ENCODE results near the gene PPM1J.

DNA sequence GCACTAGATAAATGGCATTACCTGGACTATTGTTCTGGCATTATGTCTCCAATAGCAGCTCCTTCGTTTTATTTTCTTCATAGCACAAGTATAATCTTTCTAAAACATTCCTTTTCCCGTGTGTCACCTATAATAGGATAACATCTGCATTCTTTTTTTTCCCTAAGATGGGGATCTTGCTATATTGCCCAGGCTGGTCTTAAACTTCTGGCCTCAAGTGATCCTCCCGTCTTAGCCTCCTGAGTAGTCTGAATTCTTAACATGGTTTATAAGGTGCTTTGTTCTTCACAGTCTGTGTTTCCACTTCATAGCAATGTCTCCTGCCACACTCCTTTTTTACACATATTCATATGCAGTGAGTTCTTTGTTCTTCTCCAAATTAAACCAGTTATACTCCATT lies 49.3 kb downstream of the PPM1J start:
- TF ChIP-seq ETV5 (CRISPR knock-in tag; IDR thresholded peaks at IDR 0.05; ENCODE audit: low read depth) (no peak), MYC (IDR thresholded peaks at IDR 0.05; ENCODE audit: low read depth, low read length) (no peak), MYC (CRISPR knock-in tag; IDR thresholded peaks at IDR 0.05; ENCODE audit: borderline replicate concordance, low read depth) (no peak), PURB (CRISPR knock-in tag; IDR thresholded peaks at IDR 0.05; ENCODE audit: low read depth) (no peak)
- TF ChIP-seq, protein P1, sequence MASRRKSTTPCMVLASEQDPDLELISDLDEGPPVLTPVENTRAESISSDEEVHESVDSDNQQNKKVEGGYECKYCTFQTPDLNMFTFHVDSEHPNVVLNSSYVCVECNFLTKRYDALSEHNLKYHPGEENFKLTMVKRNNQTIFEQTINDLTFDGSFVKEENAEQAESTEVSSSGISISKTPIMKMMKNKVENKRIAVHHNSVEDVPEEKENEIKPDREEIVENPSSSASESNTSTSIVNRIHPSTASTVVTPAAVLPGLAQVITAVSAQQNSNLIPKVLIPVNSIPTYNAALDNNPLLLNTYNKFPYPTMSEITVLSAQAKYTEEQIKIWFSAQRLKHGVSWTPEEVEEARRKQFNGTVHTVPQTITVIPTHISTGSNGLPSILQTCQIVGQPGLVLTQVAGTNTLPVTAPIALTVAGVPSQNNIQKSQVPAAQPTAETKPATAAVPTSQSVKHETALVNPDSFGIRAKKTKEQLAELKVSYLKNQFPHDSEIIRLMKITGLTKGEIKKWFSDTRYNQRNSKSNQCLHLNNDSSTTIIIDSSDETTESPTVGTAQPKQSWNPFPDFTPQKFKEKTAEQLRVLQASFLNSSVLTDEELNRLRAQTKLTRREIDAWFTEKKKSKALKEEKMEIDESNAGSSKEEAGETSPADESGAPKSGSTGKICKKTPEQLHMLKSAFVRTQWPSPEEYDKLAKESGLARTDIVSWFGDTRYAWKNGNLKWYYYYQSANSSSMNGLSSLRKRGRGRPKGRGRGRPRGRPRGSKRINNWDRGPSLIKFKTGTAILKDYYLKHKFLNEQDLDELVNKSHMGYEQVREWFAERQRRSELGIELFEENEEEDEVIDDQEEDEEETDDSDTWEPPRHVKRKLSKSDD (conservative IDR thresholded peaks at IDR 0.05; ENCODE audit: low read length) = no peak
